Urothelium cell line (cell line): Measurements from ENCODE around the gene MSL1.

Experiments used
- DNase-seq: peaks from one replicate; pipeline ENCODE4 v3.0.0; 2011; ENCODE audit warnings: low spot score, mixed read lengths
- FAIRE-seq: peaks from 2 replicates; lab custom pipeline; 2011; peaks lifted over from hg19 to GRCh38; lab: Jason Lieb, UNC

MSL1 gene

GRCh38 chr17:40121181-40122135 is at the start of gene MSL1:
Gene MSL1 (plus strand): TSS chr17:40121971. CDS start chr17:40122613, 642 bp downstream.
- FAIRE-seq (no peak), DNase-seq (peak; percentile 89)

GRCh38 chr17:40072040-40072734 is 49.6 kb upstream of the MSL1 start:
- DNase-seq (peak; percentile 69), FAIRE-seq (no peak)

GRCh38 chr17:40072735-40073346 is 48.9 kb upstream of the MSL1 start:
- DNase-seq (no peak), FAIRE-seq (no peak)

GRCh38 chr17:40073454-40074174 is 48.2 kb upstream of the MSL1 start:
- FAIRE-seq, result no peak

GRCh38 chr17:40074175-40074512 is 47.6 kb upstream of the MSL1 start:
- DNase-seq, result no peak
- no peak for FAIRE-seq

More at GRCh38 chr17:40073454-40074174, 48.2 kb upstream of the MSL1 start:
- no peak for DNase-seq

GRCh38 chr17:40074871-40075200 is 46.9 kb upstream of the MSL1 start:
- DNase-seq (no peak), FAIRE-seq (no peak)

- FAIRE-seq (peak; percentile 40), DNase-seq (peak; percentile 61)
Measured at GRCh38 chr17:40075201-40075941, 46.4 kb upstream of the MSL1 start.

- no peak for DNase-seq
- FAIRE-seq, result no peak
Measured at GRCh38 chr17:40075942-40076498, 45.8 kb upstream of the MSL1 start.

GRCh38 chr17:40076591-40076990 is 45.2 kb upstream of the MSL1 start:
- FAIRE-seq (no peak), DNase-seq (no peak)

GRCh38 chr17:40079545-40079944 is 42.2 kb upstream of the MSL1 start:
- DNase-seq (no peak), FAIRE-seq (no peak)

- DNase-seq (no peak), FAIRE-seq (no peak)
Measured at GRCh38 chr17:40084477-40084876, 37.3 kb upstream of the MSL1 start.

- FAIRE-seq (peak; percentile 52), DNase-seq (peak; percentile 62)
Measured at GRCh38 chr17:40086150-40087044, 35.4 kb upstream of the MSL1 start.

GRCh38 chr17:40087049-40087794 is 34.5 kb upstream of the MSL1 start:
- DNase-seq (no peak), FAIRE-seq (no peak)

- FAIRE-seq (peak; percentile 46), DNase-seq (no peak)
Measured at GRCh38 chr17:40087903-40088718, 33.7 kb upstream of the MSL1 start.

GRCh38 chr17:40089077-40089895 is 32.5 kb upstream of the MSL1 start:
- FAIRE-seq (no peak), DNase-seq (no peak)

- DNase-seq (no peak), FAIRE-seq (no peak)
Measured at GRCh38 chr17:40090237-40091119, 31.3 kb upstream of the MSL1 start.
